T47D (cell line): ENCODE data around the gene CELF1.

Source experiments
- DNase-seq, 2 experiments: peaks; one replicate each; pipeline versions ENCODE4 v3.0.0 to v3.0.0-alpha.2; 2011 to 2012; ENCODE audit warnings: low read depth in 1 of 2, low spot score in 1 of 2
- JUND ChIP-seq: IDR thresholded peaks from 2 replicates; pipeline ENCODE4 v1.6.1; 2012; ENCODE audit warnings: low read depth
- in situ Hi-C: cut with HindIII; loops from 2 replicates; pipeline ENCODE4 v1.10.0; 2016; ENCODE audit warnings: low sequenced_read_pairs, low pct_unique_long_range_greater_than_20kb

The CELF1 gene

GRCh38 chr11:47495856-47496217 lies 57.1 kb downstream of the CELF1 start:
- in situ Hi-C loops: no loop called here
- no peak for TF ChIP-seq JUND
- DNase-seq: no peak

GRCh38 chr11:47495011-47495855 lies 57.7 kb downstream of the CELF1 start:
- in situ Hi-C loops: no loop called here
- no peak for TF ChIP-seq JUND
- no peak for DNase-seq

- in situ Hi-C loops: no loop called here
- DNase-seq: no peak
- TF ChIP-seq JUND: no peak
These were observed 63.6 kb downstream of the CELF1 start for GRCh38 chr11:47489395-47489755.

GRCh38 chr11:47488674-47489394 lies 64.1 kb downstream of the CELF1 start:
- no peak for DNase-seq
- in situ Hi-C loops: no loop called here
- TF ChIP-seq JUND: no peak

- in situ Hi-C loops: no loop called here
- TF ChIP-seq JUND: no peak
These were observed 64.8 kb downstream of the CELF1 start for GRCh38 chr11:47488111-47488510.

GRCh38 chr11:47487421-47487820 lies 65.5 kb downstream of the CELF1 start:
- no peak for TF ChIP-seq JUND

More at GRCh38 chr11:47488111-47488510, 64.8 kb downstream of the CELF1 start:
- DNase-seq: no peak

GRCh38 chr11:47485107-47485506 lies 67.8 kb downstream of the CELF1 start:
- DNase-seq: no peak
- in situ Hi-C loops: no loop called here
- no peak for TF ChIP-seq JUND

More at GRCh38 chr11:47487421-47487820, 65.5 kb downstream of the CELF1 start:
- in situ Hi-C loops: no loop called here
- DNase-seq: no peak

GRCh38 chr11:47483457-47483856 lies 69.5 kb downstream of the CELF1 start:
- no peak for TF ChIP-seq JUND
- in situ Hi-C loops: no loop called here

GRCh38 chr11:47480762-47481161 lies 72.2 kb downstream of the CELF1 start:
- no peak for TF ChIP-seq JUND
- in situ Hi-C loops: no loop called here
- no peak for DNase-seq

More at GRCh38 chr11:47483457-47483856, 69.5 kb downstream of the CELF1 start:
- no peak for DNase-seq

- no peak for TF ChIP-seq JUND
- DNase-seq: no peak
- in situ Hi-C loops: no loop called here
These were observed 74.1 kb downstream of the CELF1 start for GRCh38 chr11:47478651-47479329.

GRCh38 chr11:47477753-47478152 lies 75.2 kb downstream of the CELF1 start:
- in situ Hi-C loops: no loop called here
- TF ChIP-seq JUND: no peak
- DNase-seq: no peak

- TF ChIP-seq JUND: no peak
- no peak for DNase-seq
- in situ Hi-C loops: no loop called here
These were observed 75.6 kb downstream of the CELF1 start for GRCh38 chr11:47477323-47477722.

GRCh38 chr11:47470671-47471070 lies 82.3 kb downstream of the CELF1 start:
- in situ Hi-C loops: no loop called here
- TF ChIP-seq JUND: no peak
- no peak for DNase-seq
